HG03521 (cell line): ENCODE data around the gene PEX11G.

Experiments used
- ATAC-seq: cut with Tn5 transposase; IDR thresholded peaks from one replicate; pipeline ENCODE4 v1.9.1; 2021; ENCODE audit warnings: mild to moderate bottlenecking, moderate library complexity; ENCODE audit not compliant: unreplicated experiment

The PEX11G gene

GRCh38 chr19:7522072-7522922, 33.5 kb upstream of the PEX11G start, which contains the start of gene MCOLN1:
MCOLN1 (plus strand) TSS chr19:7522624; CDS start chr19:7522751, 127 bp downstream.
- ATAC-seq, result peak; percentile 85

GRCh38 chr19:7521551-7522071, 32.8 kb upstream of the PEX11G start:
- no peak for ATAC-seq

- ATAC-seq, result no peak
Measured at GRCh38 chr19:7520131-7521051, 31.6 kb upstream of the PEX11G start.

GRCh38 chr19:7519361-7520130, 30.7 kb upstream of the PEX11G start:
- no peak for ATAC-seq

- ATAC-seq, result no peak
Measured at GRCh38 chr19:7516878-7517277, 28.0 kb upstream of the PEX11G start.

GRCh38 chr19:7516333-7516732, 27.5 kb upstream of the PEX11G start:
- no peak for ATAC-seq

GRCh38 chr19:7515645-7516151, 26.9 kb upstream of the PEX11G start, which contains the start of gene ZNF358:
ZNF358 (plus strand) TSS chr19:7516103; CDS start chr19:7519243, 3,140 bp downstream.
- no peak for ATAC-seq

GRCh38 chr19:7515110-7515644, 26.3 kb upstream of the PEX11G start:
- no peak for ATAC-seq

- no peak for ATAC-seq
Measured at GRCh38 chr19:7513809-7514642, 25.2 kb upstream of the PEX11G start.

- ATAC-seq, result no peak
Measured at GRCh38 chr19:7512400-7512851, 23.6 kb upstream of the PEX11G start.

GRCh38 chr19:7509625-7510024, 20.8 kb upstream of the PEX11G start:
- ATAC-seq, result no peak

GRCh38 chr19:7507884-7508283, 19.0 kb upstream of the PEX11G start:
- no peak for ATAC-seq

- no peak for ATAC-seq
Measured at GRCh38 chr19:7506385-7507328, 17.8 kb upstream of the PEX11G start.

GRCh38 chr19:7505682-7506384, 17.0 kb upstream of the PEX11G start:
- no peak for ATAC-seq

- no peak for ATAC-seq
Measured at GRCh38 chr19:7505288-7505681, 16.4 kb upstream of the PEX11G start.

- ATAC-seq, result no peak
Measured at GRCh38 chr19:7504684-7505083, 15.8 kb upstream of the PEX11G start.

- no peak for ATAC-seq
Measured at GRCh38 chr19:7502552-7502951, 13.7 kb upstream of the PEX11G start.
